GM06990 (cell line): ENCODE data around the gene SULF2.

Experiments used
- DNase-seq: peaks from one replicate; pipeline ENCODE4 v3.0.0-alpha.2; 2011; ENCODE audit not compliant: insufficient read length; ENCODE audit errors: extremely low read depth
- H3K27me3 ChIP-seq: replicated peaks from 2 replicates; pipeline ENCODE4 v1.6.0; 2011; ENCODE audit warnings: low read length; ENCODE audit not compliant: control insufficient read depth, insufficient read depth
- H3K36me3 ChIP-seq: 2 replicates; pipeline ENCODE4 v1.5.1; 2011; ENCODE audit warnings: low read length; ENCODE audit not compliant: control insufficient read depth, insufficient read depth
- H3K4me3 ChIP-seq: replicated peaks from 2 replicates; pipeline ENCODE4 v1.5.1; 2011; ENCODE audit warnings: low read depth, mild to moderate bottlenecking, control low read depth, low read length
- CTCF ChIP-seq: IDR thresholded peaks from 2 replicates; pipeline ENCODE4 v1.5.1; 2011; ENCODE audit warnings: low read length, control low read depth, mild to moderate bottlenecking, inconsistent platforms; ENCODE audit not compliant: insufficient read depth, poor library complexity, severe bottlenecking

The SULF2 gene

GRCh38 chr20:47818996-47819609 is 33.8 kb upstream of the SULF2 start:
- Histone ChIP-seq H3K27me3 (no peaks in the 10 kb centered on the region; the same call in 1 of the 2 replicates), H3K36me3 (no peaks in the 10 kb centered on the region), H3K4me3 (no peak overlapping the region)
- no peak for DNase-seq
- TF ChIP-seq CTCF = no peak

GRCh38 chr20:47818466-47818865 is 33.2 kb upstream of the SULF2 start:
- no peak for DNase-seq
- no peak for TF ChIP-seq CTCF
- Histone ChIP-seq H3K36me3 (no peaks in the 10 kb centered on the region), H3K4me3 (no peak overlapping the region), H3K27me3 (no peaks in the 10 kb centered on the region; the same call in 1 of the 2 replicates)

GRCh38 chr20:47818016-47818415 is 32.7 kb upstream of the SULF2 start:
- Histone ChIP-seq H3K4me3 (no peak overlapping the region), H3K27me3 (no peaks in the 10 kb centered on the region; the same call in 1 of the 2 replicates), H3K36me3 (no peaks in the 10 kb centered on the region)
- TF ChIP-seq CTCF = no peak
- no peak for DNase-seq

GRCh38 chr20:47817573-47817972 is 32.3 kb upstream of the SULF2 start:
- no peak for TF ChIP-seq CTCF
- no peaks in the 10 kb centered on the region; the same call in 1 of the 2 replicates for H3K27me3 ChIP-seq
- DNase-seq = no peak
- H3K36me3 ChIP-seq = no peaks in the 10 kb centered on the region
- H3K4me3 ChIP-seq = no peak overlapping the region

GRCh38 chr20:47816487-47817451 is 31.5 kb upstream of the SULF2 start:
- no peaks in the 10 kb centered on the region; the same call in 1 of the 2 replicates for H3K27me3 ChIP-seq
- H3K4me3 ChIP-seq = no peak overlapping the region
- no peaks in the 10 kb centered on the region for H3K36me3 ChIP-seq
- no peak for DNase-seq
- no peak for TF ChIP-seq CTCF
